Ureter (tissue), 1 donor: Measurements from ENCODE around the gene NFIB. TPM values are rescaled to one million over a fixed set of nuclear protein-coding genes. Genes with fewer than 3 reads are reported as not detected.

Source experiments
- DNase-seq: peaks from one replicate; pipeline ENCODE4 v3.0.0-alpha.2; 2020; ENCODE audit warnings: low spot score
- total RNA-seq: library from RNA; stranded (reverse); gene quantifications from one replicate; pipeline ENCODE4 v1.2.4, GENCODE V29; 2023
- donor health status: DM: yes; HTN: yes; CAD: no.

The NFIB gene
- total RNA-seq, 1 donor from 2014 or later = 99.1 TPM

- no peak for DNase-seq
Measured at GRCh38 chr9:14246951-14247350, 67.0 kb downstream of the NFIB start.

GRCh38 chr9:14245901-14246525 is 67.9 kb downstream of the NFIB start:
- DNase-seq = no peak

DNA sequence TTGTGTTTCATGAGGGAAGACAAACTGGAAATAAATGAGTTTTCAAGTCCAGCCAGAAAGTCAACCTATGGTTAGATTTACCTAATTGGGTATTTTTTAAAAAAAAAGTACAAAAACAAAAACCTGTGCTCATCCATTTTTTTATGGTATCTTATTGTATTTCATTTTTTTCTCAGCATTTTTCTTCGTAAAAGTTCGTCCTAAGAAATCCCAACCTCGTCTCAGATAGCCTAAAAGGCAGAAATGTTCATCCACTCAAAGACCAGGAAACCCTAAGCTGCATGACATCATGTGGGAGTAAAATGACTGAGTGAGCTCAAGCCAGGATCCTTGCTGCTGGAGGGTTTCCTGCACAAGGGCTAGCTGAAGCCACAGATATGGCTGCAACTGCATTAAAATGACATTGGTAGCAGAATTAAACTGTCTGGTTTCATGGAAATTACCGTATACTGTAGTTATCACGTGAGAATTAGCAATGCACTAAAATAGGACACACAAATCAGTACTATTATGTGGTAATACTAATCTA is 70.4 kb downstream of the NFIB start:
- no peak for DNase-seq

DNA sequence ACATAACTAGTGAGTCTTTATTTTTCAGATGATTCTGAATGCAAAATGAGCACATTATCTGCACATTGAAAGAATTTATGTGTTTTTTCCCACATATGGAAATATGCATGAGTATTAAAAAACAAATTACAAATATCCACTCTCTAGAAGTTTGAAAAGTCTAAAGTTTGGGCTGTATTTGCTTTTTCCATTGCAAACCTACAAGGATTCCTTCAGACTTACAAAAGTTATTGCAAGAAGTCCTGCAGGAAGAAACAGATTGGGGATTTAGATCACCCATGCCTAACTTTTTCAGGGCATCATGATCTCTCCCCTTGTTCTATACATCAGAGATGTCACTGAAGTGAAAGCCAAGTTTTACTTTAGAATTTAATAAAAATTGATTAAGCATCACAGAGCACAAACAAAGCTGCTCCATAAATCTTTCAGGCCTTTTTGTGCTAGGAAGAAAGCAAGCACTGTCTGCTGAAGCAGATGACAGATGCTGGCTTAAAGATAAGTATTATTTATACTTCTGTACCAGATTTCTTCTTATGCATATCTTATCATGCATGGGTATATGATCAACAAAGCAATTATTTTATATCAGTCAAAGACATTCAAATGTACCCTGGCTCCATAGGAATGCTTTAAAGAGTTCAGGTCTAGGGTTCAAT is 71.7 kb downstream of the NFIB start:
- DNase-seq = no peak

- DNase-seq = no peak
Measured at GRCh38 chr9:14240537-14240936, 73.4 kb downstream of the NFIB start.

DNA sequence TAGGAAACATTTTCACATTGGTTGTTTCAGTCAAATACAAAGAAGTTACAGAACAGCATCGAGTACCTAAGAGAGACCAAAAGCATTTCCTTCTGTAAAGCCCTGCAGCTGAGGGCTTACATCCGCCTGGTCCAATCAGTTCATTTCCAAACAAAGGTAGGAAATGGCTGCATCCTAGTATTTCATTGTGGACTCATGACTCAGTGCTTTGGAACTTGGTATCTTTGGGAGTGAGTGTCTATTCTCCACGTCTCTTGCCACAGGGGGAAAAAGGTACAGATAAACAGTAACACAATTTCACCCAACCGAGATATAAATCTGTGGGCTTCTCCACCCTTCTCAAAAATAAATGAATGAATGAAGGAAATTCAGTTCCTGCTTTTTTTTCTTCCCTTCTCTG is 75.4 kb downstream of the NFIB start:
- DNase-seq = no peak

GRCh38 chr9:14238079-14238478 is 75.9 kb downstream of the NFIB start:
- DNase-seq = no peak

DNA sequence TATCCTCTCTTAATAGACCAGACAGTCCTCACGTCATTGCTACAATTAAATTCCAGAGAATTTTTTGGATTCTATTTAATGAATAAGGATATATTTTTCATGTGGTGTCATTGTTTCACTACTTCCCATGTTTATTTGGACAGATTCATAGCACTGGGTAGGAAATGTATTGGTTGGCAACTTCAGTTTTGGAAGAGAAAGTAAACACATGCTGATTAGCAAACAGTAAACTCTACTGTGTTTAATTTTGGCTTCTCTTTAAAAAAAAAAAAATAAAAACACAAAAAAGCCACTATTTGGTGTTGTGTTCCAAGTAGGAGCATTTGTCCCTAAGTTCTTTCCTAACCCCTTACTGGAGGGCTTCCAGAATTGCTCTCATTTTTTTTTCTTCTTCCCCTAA is 77.3 kb downstream of the NFIB start:
- no peak for DNase-seq

DNA sequence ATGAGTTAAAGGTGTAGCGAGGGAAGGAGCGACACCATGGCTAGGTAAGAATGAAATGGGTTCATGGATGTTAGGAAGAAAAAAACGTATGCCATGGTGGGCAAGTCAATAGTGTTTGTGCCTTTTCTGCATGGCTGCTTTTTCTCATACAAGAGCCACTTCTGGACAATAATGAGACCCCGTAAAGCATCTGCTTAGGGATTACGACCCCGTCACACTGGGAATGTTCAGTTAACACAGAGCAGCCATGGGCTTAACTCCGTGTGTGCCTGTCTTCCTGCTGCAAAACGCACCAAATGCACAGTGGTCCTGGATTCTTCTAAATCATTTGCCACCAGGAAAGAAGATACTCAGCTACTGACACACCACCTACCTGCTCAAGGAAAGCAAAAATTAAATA is 81.8 kb downstream of the NFIB start:
- DNase-seq = no peak

GRCh38 chr9:14231196-14231990 is 82.5 kb downstream of the NFIB start:
- DNase-seq = no peak

DNA sequence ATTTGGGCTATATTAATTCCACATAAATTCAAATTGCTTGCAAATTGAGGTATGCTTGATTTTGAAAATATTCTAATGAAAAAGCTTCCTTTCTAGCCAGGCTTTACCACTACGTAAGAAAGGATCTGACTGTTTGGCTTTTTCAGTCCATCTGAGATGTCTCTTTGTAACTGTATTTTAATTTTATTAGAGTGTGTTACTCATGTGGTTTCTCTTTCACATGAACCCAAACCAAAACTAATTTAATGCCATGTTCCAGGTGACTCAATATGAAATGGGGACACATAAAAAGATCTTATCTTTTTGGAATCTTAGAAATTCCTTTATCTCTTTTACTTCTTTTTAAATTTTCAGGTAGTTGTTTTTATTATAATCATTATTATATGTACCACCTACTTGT is 85.3 kb downstream of the NFIB start:
- DNase-seq = no peak

GRCh38 chr9:14226855-14227532 is 86.9 kb downstream of the NFIB start:
- no peak for DNase-seq

DNA sequence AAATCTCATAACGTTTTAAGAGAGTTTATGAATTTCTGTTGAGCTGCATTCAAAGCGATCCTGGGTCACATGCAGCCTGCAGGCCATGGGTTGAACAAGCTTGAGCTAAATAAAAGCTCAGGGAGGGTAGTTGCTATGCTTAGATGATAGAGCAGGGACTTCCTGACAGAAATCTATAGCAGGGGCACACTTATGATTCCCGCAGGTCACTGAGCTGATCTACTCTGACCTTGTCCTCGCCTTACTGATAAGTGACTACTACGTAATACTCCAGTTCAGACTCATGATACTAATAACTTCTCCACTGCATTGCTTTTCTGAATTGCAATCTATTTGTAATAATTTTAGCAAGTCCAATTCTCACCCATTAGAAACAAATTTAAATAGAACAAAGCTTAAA is 90.9 kb downstream of the NFIB start:
- DNase-seq = no peak

GRCh38 chr9:14222149-14222835 is 91.6 kb downstream of the NFIB start:
- DNase-seq = no peak

DNA sequence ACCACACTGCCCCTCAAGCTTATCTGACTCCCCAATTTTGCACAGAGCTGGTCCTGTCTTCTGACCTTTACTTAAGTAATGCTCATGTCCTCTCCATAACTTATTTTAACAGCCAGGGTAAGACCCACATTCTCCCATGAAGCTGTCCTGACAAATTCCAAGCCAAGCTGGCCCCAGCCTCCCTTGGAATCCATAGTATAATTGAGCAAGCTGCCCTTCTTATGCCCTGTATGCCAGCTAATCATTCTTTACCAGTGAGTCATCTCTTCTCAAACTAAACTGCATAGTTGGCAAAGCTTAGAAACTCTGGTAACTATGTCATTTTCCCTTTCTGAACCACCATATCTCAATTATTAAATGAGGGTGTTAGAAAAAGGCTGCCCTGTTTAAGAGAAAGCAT is 92.4 kb downstream of the NFIB start:
- no peak for DNase-seq

DNA sequence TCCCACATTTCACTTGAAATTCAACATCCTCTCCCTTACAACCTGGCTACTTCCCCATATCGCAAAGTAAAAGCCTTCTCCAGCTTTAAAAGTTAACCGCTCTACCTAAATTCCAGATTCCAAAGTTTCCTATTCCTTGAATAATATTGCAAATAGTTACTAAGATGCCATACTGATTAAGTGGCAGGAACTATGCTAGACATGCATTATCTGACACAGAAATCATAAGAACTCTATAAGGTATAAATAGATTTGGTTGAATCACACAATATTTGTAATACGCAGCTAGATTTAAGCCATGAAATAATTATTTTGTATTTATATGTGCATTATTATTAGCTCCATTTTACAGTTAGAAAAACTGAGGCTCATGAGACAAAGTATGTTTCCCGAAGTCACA is 92.8 kb downstream of the NFIB start:
- no peak for DNase-seq

DNA sequence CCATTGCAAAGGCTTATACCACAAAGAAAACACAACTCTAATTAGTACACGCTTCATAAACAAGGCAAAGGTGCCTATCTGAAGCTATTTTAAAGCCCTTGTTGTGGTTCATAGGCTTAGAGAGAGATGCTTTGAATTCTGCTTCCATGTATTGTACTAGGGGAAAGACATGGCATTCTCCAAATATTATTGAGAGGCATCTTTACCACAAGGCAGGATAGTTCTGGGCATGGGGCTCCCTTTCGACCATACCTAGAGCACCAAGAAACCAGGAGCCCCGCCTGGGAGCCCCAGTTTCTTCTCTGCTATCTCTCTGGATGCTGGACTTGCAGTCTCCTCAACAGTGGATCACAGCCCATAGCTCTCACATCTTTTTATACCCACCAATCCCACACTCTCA is 93.7 kb downstream of the NFIB start:
- DNase-seq = no peak

DNA sequence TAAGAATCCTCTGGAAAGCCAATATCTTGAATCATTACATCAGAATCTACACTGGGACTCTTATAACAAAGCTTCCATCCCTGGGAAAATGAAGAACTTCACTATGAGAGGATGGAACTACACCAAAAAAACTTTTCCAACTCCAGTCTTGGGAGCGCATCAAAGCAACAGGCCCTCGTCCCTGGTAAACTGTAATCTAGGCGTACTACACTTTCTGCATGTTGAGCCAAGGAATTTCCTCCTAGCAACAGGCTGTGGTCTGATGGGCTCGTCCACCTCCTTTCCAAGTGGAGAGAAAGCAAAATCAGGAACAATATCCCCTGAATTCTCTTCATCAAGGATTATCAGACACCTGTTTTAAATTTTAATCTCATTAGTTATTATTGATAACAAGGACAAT is 94.1 kb downstream of the NFIB start:
- no peak for DNase-seq

DNA sequence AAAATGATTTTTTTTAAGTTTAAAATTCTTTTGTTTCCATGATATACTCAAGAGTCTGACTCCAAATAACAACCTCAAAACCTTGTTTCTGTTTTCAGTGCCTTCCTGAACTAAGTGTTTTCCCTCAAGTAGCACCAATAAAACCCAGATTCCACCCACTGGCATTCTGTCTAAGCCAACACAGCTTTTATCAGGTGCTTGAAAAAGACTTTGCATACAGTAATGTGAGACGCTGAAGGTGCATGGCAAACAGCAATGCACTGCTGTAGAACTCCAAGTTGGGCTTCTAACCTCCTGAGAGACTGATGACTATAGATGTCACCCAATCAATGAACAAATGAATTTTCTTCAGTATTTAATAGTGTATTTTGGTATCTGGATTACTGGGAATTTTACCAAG is 95.7 kb downstream of the NFIB start:
- no peak for DNase-seq

DNA sequence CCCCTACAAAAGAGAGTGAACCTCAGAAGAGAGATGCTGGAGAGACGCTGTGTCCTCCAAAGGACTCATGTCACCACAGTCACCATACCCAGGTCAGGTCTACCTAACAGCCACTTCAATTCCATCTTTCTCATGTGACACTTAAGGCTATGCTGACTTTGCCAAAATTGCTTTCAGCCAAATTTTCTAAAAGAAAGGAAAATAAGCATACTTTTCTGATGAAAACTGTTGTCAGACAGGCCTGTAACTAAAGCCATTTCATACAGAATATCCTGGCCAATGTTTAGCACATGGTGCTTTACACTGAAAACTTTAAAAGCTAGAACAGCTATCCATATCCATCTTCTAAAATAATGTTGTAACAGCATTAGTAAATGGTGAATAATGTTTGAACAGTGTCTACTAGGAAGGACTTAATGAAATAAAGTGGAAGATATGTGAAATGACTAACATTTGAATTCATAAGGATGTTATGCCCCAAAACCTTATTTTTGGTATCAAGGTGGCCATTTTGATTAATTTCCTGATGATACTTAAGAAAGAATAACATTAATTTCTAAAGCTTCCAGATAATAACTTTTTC is 97.2 kb downstream of the NFIB start:
- no peak for DNase-seq

- DNase-seq = no peak
Measured at GRCh38 chr9:14215614-14216013, 98.3 kb downstream of the NFIB start.
